HepG2 (cell line): Measurements from ENCODE around the gene SAPCD1. TPM values are rescaled to one million over a fixed set of nuclear protein-coding genes. Genes with fewer than 3 reads are reported as not detected.

Source experiments
- ARHGAP35 ChIP-seq: sonication (generic); formaldehyde crosslinking; IDR thresholded peaks from 2 replicates; pipeline ENCODE4 v1.9.0; 2022; ENCODE audit warnings: mild to moderate bottlenecking, inconsistent platforms, moderate library complexity, missing genetic modification reagents, borderline replicate concordance
- ARNT ChIP-seq: fragments of 450-650 bp; IDR thresholded peaks from 2 replicates; pipeline ENCODE4 v1.6.1; 2017
- BRF2 ChIP-seq: sonication (generic); formaldehyde crosslinking; IDR thresholded peaks from 2 replicates; pipeline ENCODE4 v1.8.1; 2022; ENCODE audit warnings: mild to moderate bottlenecking, missing genetic modification reagents
- CREB1 ChIP-seq, 2 experiments: fragments of 450-650 bp in 1 of 2; IDR thresholded peaks; 2 replicates each; pipeline ENCODE4 v1.6.1; 2016 to 2017; ENCODE audit warnings: control low read depth in 1 of 2, mild to moderate bottlenecking in 1 of 2, missing compliant biosample characterization in 1 of 2, missing genetic modification characterization in 1 of 2
- DZIP1 ChIP-seq: sonication (generic); formaldehyde crosslinking; IDR thresholded peaks from 2 replicates; pipeline ENCODE4 v1.5.0; 2020; ENCODE audit warnings: mild to moderate bottlenecking, missing genetic modification reagents
- E2F5 ChIP-seq: sonication (generic); formaldehyde crosslinking; conservative IDR thresholded peaks from 2 replicates; pipeline ENCODE4 v1.4.0; 2020; ENCODE audit warnings: missing genetic modification reagents
- GFI1 ChIP-seq: sonication (generic); formaldehyde crosslinking; IDR thresholded peaks from 2 replicates; pipeline ENCODE4 v1.5.0; 2020; ENCODE audit warnings: missing genetic modification reagents, mild to moderate bottlenecking, borderline replicate concordance
- HCFC1 ChIP-seq: fragments of 150-350 bp; IDR thresholded peaks from 2 replicates; pipeline ENCODE4 v1.6.1; 2014; ENCODE audit warnings: low read depth, low read length
- HDAC1 ChIP-seq: sonication (generic); formaldehyde crosslinking; IDR thresholded peaks from 2 replicates; pipeline ENCODE4 v1.5.1; 2020; ENCODE audit warnings: mild to moderate bottlenecking, missing genetic modification reagents
- NCOA1 ChIP-seq: sonication (generic); formaldehyde crosslinking; IDR thresholded peaks from 2 replicates; pipeline ENCODE4 v1.9.0; 2021; ENCODE audit warnings: missing genetic modification reagents
- PAF1 ChIP-seq: IDR thresholded peaks from 2 replicates; pipeline ENCODE4 v1.6.1; 2016; ENCODE audit warnings: missing genetic modification reagents, missing compliant biosample characterization
- PAWR ChIP-seq: sonication (generic); formaldehyde crosslinking; IDR thresholded peaks from 2 replicates; pipeline ENCODE4 v1.4.0; 2020; ENCODE audit warnings: missing genetic modification reagents, mild to moderate bottlenecking, borderline replicate concordance
- PHF21A ChIP-seq: sonication (generic); formaldehyde crosslinking; IDR thresholded peaks from 2 replicates; pipeline ENCODE4 v1.5.0; 2020; ENCODE audit warnings: mild to moderate bottlenecking, missing genetic modification reagents
- RAD51 ChIP-seq: fragments of 450-650 bp; IDR thresholded peaks from 2 replicates; pipeline ENCODE4 v1.6.1; 2016; ENCODE audit warnings: borderline replicate concordance
- RFXANK ChIP-seq: IDR thresholded peaks from 2 replicates; pipeline ENCODE4 v1.6.1; 2016
- TAF1 ChIP-seq: sonication (generic); formaldehyde crosslinking; IDR thresholded peaks from 2 replicates; pipeline ENCODE4 v1.4.0; 2020; ENCODE audit warnings: missing genetic modification reagents
- ZNF256 ChIP-seq: sonication (generic); formaldehyde crosslinking; conservative IDR thresholded peaks from 2 replicates; pipeline ENCODE4 v1.4.0; 2020; ENCODE audit warnings: missing genetic modification reagents
- ZNF3 ChIP-seq: IDR thresholded peaks from 2 replicates; pipeline ENCODE4 v1.7.0; 2017; ENCODE audit warnings: inconsistent platforms
- ZNF530 ChIP-seq: sonication (generic); formaldehyde crosslinking; IDR thresholded peaks from 2 replicates; pipeline ENCODE4 v1.5.0; 2020; ENCODE audit warnings: low read depth, mild to moderate bottlenecking, missing genetic modification reagents
- ZNF557 ChIP-seq: sonication (generic); formaldehyde crosslinking; IDR thresholded peaks from 2 replicates; pipeline ENCODE4 v1.4.0; 2020; ENCODE audit warnings: missing genetic modification reagents
- ZNF569 ChIP-seq: sonication (generic); formaldehyde crosslinking; IDR thresholded peaks from 2 replicates; pipeline ENCODE4 v1.5.0; 2020; ENCODE audit warnings: mild to moderate bottlenecking, missing genetic modification reagents, moderate library complexity, borderline replicate concordance
- ZNF597 ChIP-seq: sonication (generic); formaldehyde crosslinking; IDR thresholded peaks from 2 replicates; pipeline ENCODE4 v1.5.0; 2020; ENCODE audit warnings: missing genetic modification reagents
- ZNF615 ChIP-seq: sonication (generic); formaldehyde crosslinking; IDR thresholded peaks from 2 replicates; pipeline ENCODE4 v1.5.0; 2020; ENCODE audit warnings: mild to moderate bottlenecking, missing genetic modification reagents, borderline replicate concordance
- ZNF639 ChIP-seq: conservative IDR thresholded peaks from 2 replicates; pipeline ENCODE4 v1.6.1; 2018; ENCODE audit warnings: missing genetic modification reagents
- ZNF891 ChIP-seq: sonication (generic); formaldehyde crosslinking; IDR thresholded peaks from 2 replicates; pipeline ENCODE4 v1.5.0; 2020; ENCODE audit warnings: mild to moderate bottlenecking, missing genetic modification reagents
- polyA plus RNA-seq, 8 experiments: library from polyadenylated mRNA; depleted of rRNA in 3 of 8; stranded (reverse) in 7 of 8; unstranded in 1 of 8; fragments of >200 nt; fragmentation: Illumina TruSeq in 4 of 8; extraction: Trizol in 4 of 8; gene quantifications; 2 replicates each; pipeline versions ENCODE4 v1.2.1 to v1.2.3, GENCODE V29; 2011 to 2016; ENCODE audit warnings: low read depth in 4 of 8, missing spikeins in 1 of 8, mixed read lengths in 1 of 8; ENCODE audit not compliant: insufficient read depth in 1 of 8
- total RNA-seq, 5 experiments: library from RNA; depleted of rRNA; stranded (reverse); fragments of >200 nt; fragmentation: Illumina TruSeq; extraction: Trizol; gene quantifications; 2 replicates each; pipeline ENCODE4 v1.2.3, GENCODE V29; 2016; ENCODE audit warnings: low read depth in 1 of 5

SAPCD1 gene
- total and polyA plus RNA-seq, 2 of the 13 experiments (the other 11 are each of a cell fraction or from before 2014, with no cell fraction given) = 2.5 to 3.9 TPM

- peak; percentile 34; the same call in 1 of the 2 replicates for TF ChIP-seq RFXANK (CRISPR knock-in tag)
- TF ChIP-seq E2F5 (CRISPR knock-in tag) = no peak
- TF ChIP-seq DZIP1 (CRISPR knock-in tag) = no peak
- 0 out of 2 replicates have a peak, but pooled peaks have one; percentile 69 for TF ChIP-seq ZNF256
- TF ChIP-seq ARNT = no peak
- no peak for TF ChIP-seq PAWR
- no peak for TF ChIP-seq ZNF530
- no peak; the same call in none of the 2 replicates for TF ChIP-seq ZNF557 (CRISPR knock-in tag)
- no peak for TF ChIP-seq NCOA1
- TF ChIP-seq ZNF569 (CRISPR knock-in tag) = no peak; the same call in 1 of the 2 replicates
- peak; percentile 28; the same call in 1 of the 2 replicates for TF ChIP-seq ZNF891
- peak; percentile 78 for TF ChIP-seq GFI1 (CRISPR knock-in tag)
- peak; percentile 84; the same call in 1 of the 2 replicates for TF ChIP-seq ZNF639 (CRISPR knock-in tag)
- peak; percentile 33 for TF ChIP-seq TAF1
- TF ChIP-seq ZNF597 (CRISPR knock-in tag) = no peak
- 0 out of 2 replicates have a peak, but pooled peaks have one; percentile 10 for TF ChIP-seq HCFC1
- peak; percentile 53; the same call in 1 of the 2 replicates for TF ChIP-seq PAF1 (CRISPR knock-in tag)
- no peak; the same call in 1 of the 2 replicates for TF ChIP-seq ARHGAP35 (CRISPR knock-in tag)
- TF ChIP-seq RAD51 = no peak
- TF ChIP-seq ZNF615 = peak; percentile 88
- peak; percentile 77 for TF ChIP-seq PHF21A (CRISPR knock-in tag)
- no peak for TF ChIP-seq CREB1 (IDR thresholded peaks at IDR 0.05)
- TF ChIP-seq CREB1 (CRISPR knock-in tag; IDR thresholded peaks at IDR 0.05) = no peak
- no peak for TF ChIP-seq ZNF3 (CRISPR knock-in tag)
- TF ChIP-seq HDAC1 (CRISPR knock-in tag) = peak; percentile 78
- no peak for TF ChIP-seq BRF2 (CRISPR knock-in tag)
These were observed 32.9 kb upstream of the SAPCD1 start (continued) for GRCh38 chr6:31729515-31729978.
